Endometrium (tissue), 2 donors: ENCODE results near the gene KRT80.

Experiments
- FAIRE-seq: peaks from 2 replicates; lab custom pipeline; 2012; peaks lifted over from hg19 to GRCh38; lab: Jason Lieb, UNC
- donor health status: control.
- donor health status: control.

Gene KRT80

DNA sequence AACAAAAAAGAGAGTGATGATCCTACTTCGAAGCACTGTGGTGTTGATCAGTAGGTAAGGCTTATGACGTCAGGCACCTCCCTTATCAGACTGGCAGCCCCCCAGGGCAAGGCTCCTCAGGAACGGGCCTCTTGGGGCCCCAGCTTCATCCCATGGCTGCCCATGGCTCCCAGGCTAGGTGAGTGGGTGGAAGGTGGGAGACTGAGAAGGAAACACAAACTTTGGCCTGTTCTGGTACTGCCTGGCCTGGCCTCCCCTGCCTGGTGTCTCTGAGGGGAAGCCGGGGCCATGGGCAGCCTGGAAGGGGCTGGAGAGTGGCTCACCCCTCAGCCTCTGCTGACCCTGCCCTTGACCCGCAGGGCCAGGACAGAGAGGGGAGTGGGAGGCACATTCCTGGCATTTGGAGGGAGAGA lies 38.9 kb downstream of the KRT80 start:
- no peak for FAIRE-seq

DNA sequence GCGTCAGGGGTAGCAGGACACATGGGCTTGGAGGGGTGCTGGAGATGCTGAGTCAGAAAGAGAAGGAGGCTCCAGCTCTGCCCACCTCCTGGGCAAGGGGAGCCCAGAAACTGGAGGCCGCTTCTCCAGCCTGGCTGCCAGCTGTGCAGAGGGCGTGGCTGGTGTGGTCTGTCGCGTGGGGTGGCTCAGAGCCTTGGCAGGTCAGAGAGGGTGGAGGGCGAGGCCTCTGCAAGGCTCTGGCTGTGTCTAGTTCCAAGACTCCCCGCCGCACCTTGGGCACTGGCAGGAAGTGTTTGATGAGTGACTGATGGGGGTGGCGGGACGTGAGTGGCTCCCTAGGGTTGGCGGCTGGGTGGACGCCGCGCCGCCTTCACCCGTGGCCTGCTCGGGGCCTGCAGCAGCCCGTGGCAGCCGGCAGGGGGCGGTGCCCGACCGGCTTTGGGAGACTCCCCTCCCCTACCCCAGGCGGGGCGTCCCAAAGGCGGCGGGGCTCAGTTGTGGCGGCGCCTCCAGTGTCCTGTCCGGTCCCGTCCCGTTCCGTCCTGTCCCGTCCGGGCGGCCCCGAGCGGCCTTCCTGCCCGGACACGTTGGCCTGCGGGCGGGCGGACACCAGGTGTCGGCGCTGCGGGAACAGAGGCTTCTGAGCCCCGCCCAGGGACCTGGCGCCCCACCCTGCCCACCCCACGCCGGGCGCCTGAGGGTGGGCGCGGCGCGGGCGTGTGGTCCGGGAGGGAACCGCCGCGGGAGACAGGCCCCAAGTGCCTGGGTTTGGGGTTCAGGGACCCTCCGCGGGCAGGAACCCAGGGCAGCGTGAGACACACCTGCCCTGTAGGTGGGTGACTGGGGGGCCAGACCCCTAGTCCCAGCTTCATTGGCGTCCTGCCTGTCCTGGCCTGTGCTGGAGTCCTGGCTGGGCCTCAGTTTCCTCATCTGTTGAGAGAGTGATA lies 39.7 kb downstream of the KRT80 start:
- no peak for FAIRE-seq

DNA sequence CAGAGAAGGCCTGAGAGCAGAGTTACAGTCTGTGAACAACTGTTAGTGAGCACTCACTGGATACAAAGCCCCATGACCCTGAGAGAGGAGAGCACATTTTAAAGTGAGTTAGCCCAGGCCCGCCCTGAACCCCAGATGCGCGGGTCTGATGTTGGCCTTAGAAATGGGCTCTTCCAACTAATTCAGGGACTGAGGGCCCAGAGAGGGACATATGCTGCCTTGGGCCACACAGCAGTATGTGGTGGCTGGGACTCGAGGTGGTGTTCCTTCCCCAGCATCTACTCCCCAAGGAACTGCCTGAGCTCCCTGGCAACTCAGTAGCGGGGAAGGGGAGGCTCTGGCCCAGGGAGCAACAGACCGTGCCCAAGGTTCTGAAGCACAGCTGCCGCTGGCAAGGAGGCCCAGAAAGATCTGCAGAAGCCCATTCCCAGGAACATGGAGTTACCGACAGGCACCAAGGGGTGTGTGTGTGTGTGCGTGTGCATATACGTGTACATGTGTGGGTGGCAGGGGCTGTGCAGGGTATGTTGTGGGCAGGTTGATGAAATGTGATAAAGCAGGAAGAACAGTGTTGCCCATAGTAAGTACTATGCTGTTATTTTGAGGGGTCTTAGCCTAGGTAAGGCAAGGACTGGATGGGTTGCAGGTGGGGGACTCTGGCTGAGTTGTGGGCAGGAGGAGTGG lies 40.5 kb downstream of the KRT80 start:
- FAIRE-seq: no peak

DNA sequence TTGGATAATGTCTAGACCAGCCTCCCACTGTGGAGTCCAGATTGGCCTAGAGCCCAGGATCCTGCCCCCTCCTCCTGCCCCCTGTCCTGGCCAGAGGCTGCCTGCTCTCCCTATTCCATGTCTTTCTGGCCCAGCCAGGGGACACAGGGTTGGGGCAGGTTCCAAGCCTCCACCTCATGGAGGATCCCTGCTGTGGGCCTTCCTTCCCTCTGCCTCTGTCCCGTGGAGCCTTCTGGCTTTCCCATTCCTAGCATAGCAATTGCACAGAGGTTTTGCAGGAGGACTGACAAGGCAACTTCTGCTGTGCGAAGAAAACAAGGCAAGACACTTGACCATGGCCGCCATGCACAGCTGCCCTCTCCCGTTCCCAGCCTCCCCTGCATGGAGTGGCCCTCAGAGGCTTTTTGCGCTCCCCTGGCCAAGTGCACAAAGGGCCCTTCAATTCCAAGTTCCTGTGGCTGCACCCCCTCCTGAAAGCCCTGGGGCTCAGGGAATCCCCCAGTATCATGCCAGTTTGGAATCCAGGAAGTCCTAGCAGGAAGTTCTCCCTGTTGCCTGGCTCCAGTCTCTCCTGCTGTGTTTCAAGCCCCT lies 42.1 kb downstream of the KRT80 start:
- FAIRE-seq: no peak

DNA sequence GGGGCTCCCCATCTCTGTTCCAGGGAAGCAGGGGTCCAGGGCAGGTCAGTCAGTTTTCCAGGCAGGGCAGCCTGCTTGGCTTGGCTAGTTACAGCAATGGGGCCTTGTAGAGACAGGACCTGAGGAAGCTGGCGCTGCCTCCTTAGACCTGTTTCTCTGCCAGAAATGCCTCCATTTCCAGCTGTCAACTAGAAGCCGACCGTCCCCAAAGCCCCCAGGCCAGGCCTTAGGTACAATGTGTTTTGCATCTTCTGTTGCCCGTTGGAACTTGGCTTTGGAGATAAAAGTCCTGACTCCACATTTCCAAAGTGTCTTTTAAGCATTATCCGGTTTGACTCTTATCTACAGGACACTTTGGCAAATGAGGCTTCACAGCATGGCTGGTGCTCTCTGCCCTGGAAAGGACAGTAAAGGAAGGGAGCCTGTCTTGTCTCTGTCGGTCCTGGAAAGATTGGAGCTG lies 42.6 kb downstream of the KRT80 start:
- no peak for FAIRE-seq

DNA sequence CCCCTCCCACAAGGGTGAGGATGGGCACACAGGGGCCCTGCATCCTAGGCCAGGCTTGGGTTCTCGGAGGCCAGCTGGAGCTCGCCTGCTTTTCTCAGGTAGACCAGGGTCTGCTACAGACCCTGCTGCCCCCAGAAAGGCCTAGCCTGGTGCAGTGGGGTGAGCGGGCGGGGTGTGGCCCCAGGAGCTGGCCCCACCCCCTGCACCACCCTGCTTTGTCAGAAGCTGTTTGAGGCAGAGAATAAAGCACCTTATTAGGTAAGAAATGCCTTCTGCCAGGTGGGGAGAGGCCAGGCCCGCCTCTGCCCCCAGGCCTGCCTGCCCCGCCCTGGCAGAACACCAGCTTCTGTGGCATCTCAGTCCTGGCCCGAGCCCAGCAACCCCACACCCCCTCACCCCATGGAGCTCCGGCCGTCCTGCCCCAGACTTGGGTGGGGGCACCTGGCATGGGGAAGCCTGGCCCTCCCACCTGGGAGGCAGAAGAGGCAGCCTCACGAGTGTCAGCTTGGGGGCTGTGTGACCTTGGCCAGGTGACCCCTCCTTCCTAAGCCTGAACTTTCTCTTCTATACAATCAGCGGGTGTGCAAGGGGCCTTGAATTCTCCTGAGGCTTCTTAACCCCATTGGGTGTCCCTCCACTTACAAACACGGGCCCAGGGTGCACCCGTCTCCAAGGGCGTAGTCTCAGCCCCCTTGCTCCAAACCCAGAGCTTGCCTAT lies 43.2 kb downstream of the KRT80 start:
- FAIRE-seq: no peak

DNA sequence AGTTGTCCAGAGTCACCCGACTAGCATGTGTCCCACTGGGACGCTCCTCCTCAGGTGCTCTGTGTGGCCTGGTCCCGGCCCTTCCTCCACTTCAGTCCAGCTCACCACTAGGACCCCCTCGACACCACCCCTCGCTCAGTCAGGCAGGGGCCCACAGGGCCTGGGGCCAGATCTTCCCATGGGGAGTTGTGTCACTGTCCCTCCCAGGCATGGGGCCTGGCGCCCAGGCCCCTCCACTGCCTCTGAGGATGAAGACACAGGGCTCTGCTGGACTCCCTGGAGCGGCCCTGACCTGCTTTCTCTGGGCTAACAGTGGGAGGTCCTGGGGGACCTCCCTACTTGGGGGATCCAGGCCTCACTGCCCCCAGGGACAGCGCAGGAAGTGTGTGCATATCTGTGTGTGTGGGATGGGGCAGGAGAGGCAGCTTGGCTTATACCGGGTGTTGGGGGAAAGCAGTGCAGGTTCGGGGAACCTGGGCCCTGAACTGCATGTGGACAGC lies 43.8 kb downstream of the KRT80 start:
- no peak for FAIRE-seq

DNA sequence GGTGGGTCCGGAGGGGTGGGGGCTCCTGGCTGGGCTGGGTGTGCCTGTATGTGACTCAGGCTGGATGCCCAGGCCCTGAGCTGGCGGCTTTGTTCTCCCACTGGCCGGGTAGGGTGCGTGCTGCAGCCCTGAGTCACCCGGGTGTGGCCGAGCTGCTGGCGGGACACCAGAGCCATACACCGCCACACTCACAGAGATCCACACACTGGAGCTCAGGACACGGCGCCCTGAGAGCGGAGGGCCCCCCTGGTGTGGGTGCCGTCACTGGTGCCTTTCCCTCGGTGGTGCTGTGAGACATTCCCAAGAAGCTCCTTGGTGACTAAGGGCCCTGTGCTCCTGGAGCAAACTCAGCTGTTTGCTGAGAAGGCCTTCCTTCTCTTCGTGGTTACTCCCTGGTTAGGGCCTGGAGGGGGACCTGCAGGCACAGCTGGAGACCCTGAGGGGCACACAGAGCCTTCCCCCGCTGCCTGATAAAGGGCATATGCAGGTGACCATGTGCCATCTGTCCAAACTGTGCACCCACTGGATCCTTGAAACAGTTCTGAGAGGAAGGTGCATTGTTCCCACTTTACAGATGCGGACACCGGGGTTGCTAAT lies 44.3 kb downstream of the KRT80 start:
- no peak for FAIRE-seq

DNA sequence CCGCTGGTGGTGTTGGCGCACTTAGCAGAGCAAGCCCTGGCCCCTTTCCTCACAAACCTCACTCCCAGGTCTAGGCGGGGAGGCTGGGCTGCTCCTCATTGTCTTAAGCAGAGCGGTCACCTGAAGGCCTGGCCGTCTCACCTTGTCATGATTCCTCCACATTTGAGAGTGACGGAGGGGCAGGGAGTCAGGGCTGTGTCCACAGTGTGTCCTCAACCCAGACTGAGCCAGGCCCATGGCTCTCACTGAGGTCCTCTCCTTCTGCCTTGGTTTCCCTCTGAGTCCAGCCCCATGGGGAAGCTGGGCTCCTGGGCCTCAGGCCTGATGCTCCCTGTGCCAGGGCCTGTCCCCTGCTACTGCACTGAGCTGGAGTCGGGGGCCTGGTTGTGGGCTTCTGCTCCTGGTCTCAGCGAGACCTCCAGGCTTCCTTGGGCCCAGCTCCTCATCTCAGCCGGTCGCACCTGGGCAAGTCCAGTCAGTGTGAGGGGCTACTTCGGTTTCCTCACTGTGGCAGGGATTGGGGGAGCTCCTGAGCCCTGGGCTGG lies 44.9 kb downstream of the KRT80 start:
- FAIRE-seq: no peak

DNA sequence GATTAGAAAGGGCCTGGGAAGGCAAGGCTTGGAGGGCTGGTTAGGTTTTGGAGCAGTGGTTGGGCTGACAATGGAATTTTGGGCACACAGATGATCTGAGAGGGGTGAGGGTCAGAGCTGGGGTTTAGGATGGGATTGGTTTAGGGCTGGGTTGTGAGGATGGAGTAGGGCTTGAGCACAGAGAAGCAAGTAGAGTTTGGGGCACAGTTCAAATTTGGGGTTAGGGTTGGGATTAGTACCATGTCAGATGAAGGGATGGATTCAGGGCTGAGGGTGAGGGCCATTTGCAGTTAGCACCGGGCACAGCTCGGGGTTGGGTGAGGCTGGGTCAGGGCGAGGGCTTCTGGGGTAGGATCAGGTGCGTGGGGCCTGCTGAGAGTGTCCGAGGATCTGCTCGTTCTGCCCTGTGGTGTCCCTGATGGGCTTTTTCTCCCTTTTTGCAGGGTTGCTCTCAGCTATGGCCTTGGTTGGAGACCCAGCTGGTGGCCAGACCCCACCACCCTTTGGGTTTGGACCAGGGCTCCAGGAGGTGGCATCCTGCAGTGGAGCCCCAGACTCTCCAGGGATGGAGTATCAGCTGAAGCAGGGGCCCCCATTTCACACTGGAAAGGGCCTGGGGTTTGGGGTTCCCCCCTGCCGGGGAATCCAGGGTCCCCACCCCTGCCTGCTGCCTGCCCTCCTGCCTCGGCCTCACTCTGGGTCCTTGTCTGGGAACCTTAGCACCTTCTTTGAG lies 45.6 kb downstream of the KRT80 start:
- no peak for FAIRE-seq

DNA sequence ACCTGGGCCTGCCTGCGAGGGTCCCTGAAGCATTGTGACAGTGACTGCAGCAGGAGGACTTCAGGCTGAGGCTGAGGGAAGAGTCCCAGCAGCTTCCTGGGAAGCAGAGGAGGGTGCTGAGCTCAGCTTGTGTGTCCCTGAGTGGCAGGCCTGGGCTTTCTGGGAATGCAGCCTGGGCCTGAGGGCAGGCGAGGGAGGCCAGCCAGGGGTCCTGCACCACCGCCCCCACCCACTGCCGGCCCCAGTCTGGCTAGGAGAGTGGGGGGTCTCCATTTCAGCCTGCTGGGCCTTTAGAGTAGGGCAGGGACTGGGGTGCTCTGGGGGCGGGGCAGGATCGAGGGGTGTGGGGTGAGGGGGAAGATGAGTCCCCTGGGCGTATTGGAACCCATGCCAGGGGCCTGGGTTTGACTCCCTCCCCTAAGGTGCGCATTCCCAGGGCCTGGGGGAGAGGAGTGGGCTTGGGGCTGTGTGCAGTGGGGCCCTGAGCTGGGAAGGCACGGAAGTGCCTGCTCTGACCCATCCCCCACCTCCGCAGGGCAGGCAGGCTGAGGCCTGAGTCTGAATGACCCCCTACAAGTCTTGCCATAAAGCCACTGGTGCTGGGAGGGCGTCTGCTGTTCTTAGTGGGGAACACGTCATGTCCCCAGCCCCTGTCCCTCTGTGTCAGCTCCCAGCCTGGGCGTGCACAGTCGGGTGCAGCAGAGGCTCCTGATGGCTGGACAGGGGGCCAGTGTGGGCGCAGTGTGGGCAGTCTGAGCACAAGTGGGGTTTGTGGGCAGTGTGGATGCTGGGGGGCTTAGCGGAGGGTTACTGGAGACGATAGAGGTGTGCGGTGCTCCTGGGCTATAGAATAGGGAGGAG lies 46.4 kb downstream of the KRT80 start:
- no peak for FAIRE-seq

DNA sequence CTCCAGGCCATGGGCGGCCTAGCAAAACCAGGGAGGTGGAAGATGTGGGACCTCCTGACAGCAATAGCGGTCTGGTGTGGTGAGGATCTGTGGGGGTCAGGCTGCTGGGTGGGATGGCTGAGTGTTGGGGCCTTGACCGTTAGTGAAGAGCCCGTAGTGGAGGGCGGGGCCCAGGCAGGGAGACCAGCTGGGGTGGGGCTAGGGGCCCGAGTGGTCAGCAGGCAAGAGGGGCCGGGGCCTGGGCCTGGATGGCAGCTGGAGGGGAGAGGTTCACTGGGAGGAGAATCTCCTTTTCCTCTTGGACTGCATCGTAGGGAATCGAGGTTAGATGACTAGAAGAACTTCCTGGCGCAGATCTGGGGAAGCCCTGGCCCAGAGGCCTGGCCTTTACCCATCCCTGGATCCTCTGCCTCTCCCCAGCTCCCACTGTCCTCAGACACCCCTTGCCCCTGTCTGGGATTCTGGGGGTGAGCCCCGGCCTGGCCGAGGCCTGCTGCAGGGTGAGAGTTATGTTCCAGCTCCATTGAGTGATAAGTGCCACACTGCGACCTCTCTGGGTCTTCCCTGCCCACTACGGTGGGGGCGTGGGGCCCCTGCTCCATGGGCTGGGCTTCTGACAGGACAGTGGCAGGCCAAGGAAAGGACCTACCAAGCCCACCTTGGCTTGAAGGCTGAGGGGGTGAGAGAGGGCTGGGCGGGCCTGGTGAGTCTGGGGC lies 47.1 kb downstream of the KRT80 start:
- FAIRE-seq: no peak

DNA sequence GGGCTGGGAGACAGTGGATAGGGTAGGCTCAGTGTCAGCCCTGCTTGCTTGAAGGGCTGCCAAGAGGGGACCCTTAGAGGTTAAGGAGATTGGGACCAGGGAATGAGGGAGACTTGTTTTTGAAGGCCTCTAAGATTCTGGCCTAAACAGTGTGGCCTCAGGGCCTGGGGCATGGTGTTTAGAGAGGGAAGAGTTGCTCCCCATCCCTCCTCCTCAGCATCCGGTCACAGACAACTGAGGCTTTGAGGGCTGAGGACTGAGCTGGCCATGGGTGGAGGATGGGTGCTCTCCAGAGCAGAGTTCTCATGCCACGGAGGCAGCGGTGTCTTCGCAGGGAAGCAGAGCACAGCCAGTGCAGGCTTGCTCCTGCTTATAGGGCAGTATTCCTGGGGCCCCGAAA lies 49.4 kb downstream of the KRT80 start:
- FAIRE-seq: no peak

DNA sequence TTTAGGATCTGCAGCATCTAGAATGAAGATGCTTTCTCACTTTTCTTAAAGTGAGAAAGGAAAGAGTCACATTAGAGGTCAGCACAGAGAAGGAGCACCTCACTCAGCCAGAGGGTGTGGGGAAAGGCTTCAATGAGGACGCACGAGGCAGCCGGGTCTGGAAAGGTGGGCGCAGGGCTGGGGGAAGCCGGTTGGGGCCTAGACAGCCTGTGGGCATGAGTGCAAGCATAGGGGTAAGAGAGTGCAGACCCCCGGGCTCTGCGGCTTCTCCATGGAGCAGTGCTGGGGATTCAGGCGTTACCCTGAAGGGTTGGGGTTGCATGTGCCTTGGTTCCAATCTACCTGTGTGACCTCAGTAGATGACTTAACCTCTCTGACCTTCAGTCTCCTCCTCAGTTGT lies 49.9 kb downstream of the KRT80 start:
- no peak for FAIRE-seq

DNA sequence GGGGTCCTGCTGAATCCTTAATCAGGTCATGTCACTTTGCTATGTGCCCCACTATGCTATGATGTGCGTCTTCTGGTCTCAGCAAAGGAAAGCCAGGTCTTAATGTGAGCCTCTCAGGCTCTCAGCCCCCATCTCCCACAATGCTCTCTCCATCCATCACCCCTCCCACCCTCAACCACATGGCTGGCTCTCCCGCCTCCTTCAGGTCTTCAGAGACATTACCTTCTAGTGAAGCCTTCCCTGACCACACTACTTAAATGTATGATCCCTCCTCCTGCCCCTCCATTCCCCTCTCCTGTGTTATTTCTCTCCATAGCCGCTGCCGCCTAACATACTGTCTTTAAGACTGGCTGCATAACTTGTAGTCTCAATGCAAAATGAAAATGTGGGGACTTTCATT lies 50.5 kb downstream of the KRT80 start:
- no peak for FAIRE-seq

DNA sequence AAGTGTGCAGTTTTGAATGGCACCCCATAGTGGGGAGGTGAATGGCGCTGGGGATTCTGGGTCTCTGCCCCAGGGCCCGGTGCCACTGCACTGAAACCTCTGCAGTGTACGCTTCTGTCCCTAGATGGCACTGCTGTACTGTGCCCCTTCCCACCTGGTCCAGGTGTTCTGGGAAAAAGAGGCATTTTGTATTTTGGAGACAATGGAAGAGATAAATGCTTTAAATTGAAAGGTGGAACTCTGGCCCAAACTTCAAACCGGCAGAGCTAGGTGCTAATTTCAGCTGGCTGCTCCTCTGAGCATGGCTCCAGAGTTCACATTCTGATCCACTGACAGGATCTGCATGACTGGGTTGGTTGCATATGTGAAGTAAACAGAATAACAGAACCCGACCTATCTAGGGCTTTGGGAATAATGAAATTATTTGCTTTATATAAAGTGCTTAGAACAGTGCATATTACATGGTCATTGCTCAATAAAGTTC lies 52.2 kb downstream of the KRT80 start:
- FAIRE-seq: no peak

DNA sequence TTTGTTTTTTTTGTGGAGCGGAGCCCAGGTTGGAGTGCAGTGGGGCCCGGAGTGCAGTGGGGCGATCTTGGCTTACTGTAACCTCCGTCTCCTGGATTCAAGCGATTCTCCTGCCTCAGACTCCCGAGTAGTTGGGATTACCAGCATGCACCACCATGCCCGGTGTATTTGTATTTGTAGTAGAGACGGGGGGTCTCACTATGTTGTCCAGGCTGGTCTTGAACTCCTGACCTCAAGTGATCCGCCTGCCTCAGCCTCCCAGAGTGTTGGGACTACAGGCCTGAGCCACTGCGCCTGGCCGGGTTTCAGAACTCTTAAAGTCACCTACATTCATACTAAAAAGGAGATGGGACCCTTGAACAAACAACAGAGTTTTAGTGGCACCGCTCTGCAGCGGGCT lies 52.7 kb downstream of the KRT80 start:
- FAIRE-seq: no peak

DNA sequence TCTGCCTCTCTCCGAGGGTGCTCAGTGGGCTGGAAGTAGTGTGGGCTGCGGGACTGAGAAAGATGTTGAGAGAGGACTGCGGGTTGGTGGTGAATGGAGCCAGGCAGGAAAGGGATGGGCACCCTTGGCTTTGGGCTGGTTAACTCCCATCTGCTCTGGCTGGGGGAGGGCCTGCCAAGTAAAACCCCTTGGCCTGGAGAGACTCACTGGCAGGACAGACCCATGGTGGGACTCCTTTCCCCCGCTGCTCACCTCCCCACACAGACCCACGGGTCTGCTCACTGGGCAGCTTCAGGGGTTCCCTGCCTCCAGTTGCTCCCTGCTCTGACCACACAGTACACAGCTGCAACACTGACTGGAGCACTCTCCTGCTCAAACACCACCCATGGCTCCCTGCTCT lies 54.1 kb downstream of the KRT80 start:
- FAIRE-seq: no peak

DNA sequence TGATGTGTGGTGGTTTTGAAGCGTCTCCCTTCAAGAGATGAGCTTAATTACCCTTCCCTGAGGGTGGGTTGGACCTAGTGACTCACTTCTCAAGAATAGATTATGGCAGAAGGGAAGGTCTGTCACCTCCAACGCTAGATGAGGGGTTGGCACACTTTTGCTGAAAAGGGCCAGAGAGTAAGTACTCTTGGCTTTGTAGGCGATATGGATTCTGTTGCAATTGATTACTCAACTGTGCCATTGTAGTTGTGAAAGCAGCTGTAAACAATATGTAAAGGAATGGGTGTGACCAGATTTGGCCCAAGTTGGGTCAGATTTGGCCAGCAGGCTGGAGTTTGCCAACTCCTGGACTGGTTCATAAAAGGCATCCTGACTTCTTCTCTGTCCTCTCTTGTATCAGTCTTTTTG lies 59.1 kb downstream of the KRT80 start:
- no peak for FAIRE-seq
